Middle frontal gyrus (tissue), 1 donor: Measurements from ENCODE around the gene RBBP5.

Source experiments
- DNase-seq: peaks from one replicate; pipeline ENCODE4 v3.0.0-alpha.2; 2015; ENCODE audit warnings: low spot score; ENCODE audit errors: extremely low spot score

Gene RBBP5

GRCh38 chr1:205075642-205076155 is 46.1 kb downstream of the RBBP5 start:
- no peak for DNase-seq

GRCh38 chr1:205074513-205074912 is 47.3 kb downstream of the RBBP5 start:
- DNase-seq, result no peak

- DNase-seq, result no peak
Observed at GRCh38 chr1:205074084-205074483, 47.7 kb downstream of the RBBP5 start.

GRCh38 chr1:205073511-205073910 is 48.3 kb downstream of the RBBP5 start:
- no peak for DNase-seq

- DNase-seq, result no peak
Observed at GRCh38 chr1:205072881-205073280, 48.9 kb downstream of the RBBP5 start.

- DNase-seq, result no peak
Observed at GRCh38 chr1:205072286-205072685, 49.5 kb downstream of the RBBP5 start.

GRCh38 chr1:205071801-205072200 is 50.0 kb downstream of the RBBP5 start:
- DNase-seq, result no peak

GRCh38 chr1:205071028-205071409 is 50.8 kb downstream of the RBBP5 start:
- DNase-seq, result no peak

GRCh38 chr1:205069371-205070125 is 52.2 kb downstream of the RBBP5 start:
- DNase-seq, result no peak

- no peak for DNase-seq
Observed at GRCh38 chr1:205068457-205069040, 53.2 kb downstream of the RBBP5 start.

- DNase-seq, result no peak
Observed at GRCh38 chr1:205068001-205068400, 53.8 kb downstream of the RBBP5 start.

- DNase-seq, result no peak
Observed at GRCh38 chr1:205067031-205067430, 54.7 kb downstream of the RBBP5 start.

- no peak for DNase-seq
Observed at GRCh38 chr1:205066141-205066818, 55.5 kb downstream of the RBBP5 start.

- DNase-seq, result no peak
Observed at GRCh38 chr1:205065666-205066065, 56.1 kb downstream of the RBBP5 start.

GRCh38 chr1:205064741-205065316 is 56.9 kb downstream of the RBBP5 start:
- DNase-seq, result no peak

GRCh38 chr1:205064301-205064700 is 57.5 kb downstream of the RBBP5 start:
- DNase-seq, result no peak

- DNase-seq, result no peak
Observed at GRCh38 chr1:205062895-205063294, 58.9 kb downstream of the RBBP5 start.

- DNase-seq, result no peak
Observed at GRCh38 chr1:205062319-205062718, 59.5 kb downstream of the RBBP5 start.

- peak; percentile 90 for DNase-seq
Observed at GRCh38 chr1:205061665-205062069, 60.1 kb downstream of the RBBP5 start.

GRCh38 chr1:205061227-205061626 is 60.6 kb downstream of the RBBP5 start:
- DNase-seq, result no peak

- no peak for DNase-seq
Observed at GRCh38 chr1:205060746-205061145, 61.0 kb downstream of the RBBP5 start.

- DNase-seq, result no peak
Observed at GRCh38 chr1:205059660-205060059, 62.1 kb downstream of the RBBP5 start.
